T-cell (primary cell): ENCODE results near the gene FNBP1L. TPM values are rescaled to one million over a fixed set of nuclear protein-coding genes. Genes with fewer than 3 reads are reported as not detected.
"Not testable (repeated sequence)": the region's sequence is repeated elsewhere in the genome, so short reads cannot be mapped to it uniquely, and the experiment has no call there.

Source experiments
- ATAC-seq, 4 experiments: fragments of 200-7000 bp in 3 of 4; fragments of 150-1000 bp in 1 of 4; cut with Tn5 transposase; replicated peaks in 1 of 4; 1 replicate in 3 of 4; 2 replicates in 1 of 4; pipeline ENCODE4 v1.10.0; 2021; ENCODE audit warnings: moderate library complexity in 3 of 4, mild to moderate bottlenecking in 2 of 4, moderate number of reproducible peaks in 1 of 4
- CTCF ChIA-PET, 2 donors: fragments of 300-600 bp; sonication (Branson Sonifier 250); formaldehyde crosslinking; loops; one replicate each; lab custom pipeline; 2022; ENCODE audit warnings: antibody characterized with exemption in 2 of 2; lab: Charles Lee
- POLR2A ChIA-PET, 2 donors: fragments of 300-600 bp; sonication (Branson Sonifier 250); formaldehyde crosslinking; loops; one replicate each; lab custom pipeline; 2022; ENCODE audit warnings: antibody characterized with exemption in 2 of 2; lab: Charles Lee
- DNase-seq, 35 experiments: peaks; one replicate each; pipeline versions ENCODE4 v3.0.0 to v3.0.0-alpha.2; 2013 to 2023
- H3K27ac ChIP-seq: one replicate; pipeline ENCODE4 v1.5.1; 2013; ENCODE audit warnings: low read length
- H3K27me3 ChIP-seq, 2 experiments: replicated peaks in 1 of 2; 1 replicate in 1 of 2; 2 replicates in 1 of 2; pipeline versions ENCODE4 v1.6.1 to v1.7.0; 2013; ENCODE audit warnings: low read length in 1 of 2, mixed read lengths in 1 of 2; ENCODE audit not compliant: control insufficient read depth in 2 of 2, insufficient read depth in 2 of 2; ENCODE audit errors: extremely low read depth in 1 of 2
- H3K36me3 ChIP-seq, 2 donors: 1 replicate in 1 of 2; 2 replicates in 1 of 2; pipeline versions ENCODE4 v1.6.1 to v1.7.0; 2013; ENCODE audit warnings: low read length in 1 of 2; ENCODE audit not compliant: control insufficient read depth in 2 of 2, insufficient read depth in 1 of 2; ENCODE audit errors: extremely low read depth in 1 of 2
- H3K4me1 ChIP-seq, 2 experiments: 1 replicate in 1 of 2; 2 replicates in 1 of 2; pipeline versions ENCODE4 v1.6.1 to v1.7.0; 2013; ENCODE audit warnings: low read length in 2 of 2, mixed read lengths in 1 of 2; ENCODE audit not compliant: insufficient read depth in 2 of 2, control insufficient read depth in 1 of 2; ENCODE audit errors: extremely low read depth in 1 of 2
- H3K4me3 ChIP-seq, 2 donors: 1 replicate in 1 of 2; 2 replicates in 1 of 2; pipeline versions ENCODE4 v1.5.1 to v1.7.0; 2013; ENCODE audit warnings: mild to moderate bottlenecking in 2 of 2, low read length in 1 of 2, moderate library complexity in 1 of 2; ENCODE audit not compliant: control insufficient read depth in 1 of 2; ENCODE audit errors: extremely low read depth in 1 of 2
- H3K9me3 ChIP-seq: 2 replicates; pipeline ENCODE4 v1.7.0; 2013
- H3K27ac Mint-ChIP-seq, 2 donors: one replicate each; pipeline ENCODE4 v1.8.0; 2020 to 2021; ENCODE audit warnings: mild to moderate bottlenecking in 2 of 2, mixed read lengths in 2 of 2
- H3K27me3 Mint-ChIP-seq, 2 donors: one replicate each; pipeline ENCODE4 v1.8.0; 2021 to 2022; ENCODE audit warnings: mixed read lengths in 2 of 2
- H3K36me3 Mint-ChIP-seq: one replicate; pipeline ENCODE4 v1.8.0; 2021; ENCODE audit warnings: mixed read lengths
- H3K4me1 Mint-ChIP-seq, 3 donors: one replicate each; pipeline ENCODE4 v1.8.0; 2020 to 2022; ENCODE audit warnings: mixed read lengths in 3 of 3, mild to moderate bottlenecking in 1 of 3
- H3K4me3 Mint-ChIP-seq, 3 donors: one replicate each; pipeline ENCODE4 v1.8.0; 2020 to 2022; ENCODE audit warnings: mild to moderate bottlenecking in 3 of 3, mixed read lengths in 3 of 3, moderate library complexity in 3 of 3
- H3K9me3 Mint-ChIP-seq, 3 donors: one replicate each; pipeline ENCODE4 v1.8.0; 2020 to 2022; ENCODE audit warnings: mixed read lengths in 3 of 3
- WGBS: methylation state at CpG from one replicate; pipeline ENCODE4 v1.1.5; 2013; ENCODE audit warnings: missing lambda C conversion rate; ENCODE audit not compliant: insufficient coverage; 5-methylcytosine and 5-hydroxymethylcytosine counted together
- total RNA-seq, 35 experiments: library from RNA in 6 of 35; stranded (reverse) in 6 of 35; fragments of 120-200 nt in 1 of 35; gene quantifications; one replicate each; pipeline versions ENCODE4 v1.2.1 to v1.2.4 and lab custom pipeline; 2013 to 2026

FNBP1L gene
- total RNA-seq, 5 donors from 2014 or later (not counting 1 experiment from before 2014, with no cell fraction given): 1.2 to 3.2 (median 1.6) TPM

DNA sequence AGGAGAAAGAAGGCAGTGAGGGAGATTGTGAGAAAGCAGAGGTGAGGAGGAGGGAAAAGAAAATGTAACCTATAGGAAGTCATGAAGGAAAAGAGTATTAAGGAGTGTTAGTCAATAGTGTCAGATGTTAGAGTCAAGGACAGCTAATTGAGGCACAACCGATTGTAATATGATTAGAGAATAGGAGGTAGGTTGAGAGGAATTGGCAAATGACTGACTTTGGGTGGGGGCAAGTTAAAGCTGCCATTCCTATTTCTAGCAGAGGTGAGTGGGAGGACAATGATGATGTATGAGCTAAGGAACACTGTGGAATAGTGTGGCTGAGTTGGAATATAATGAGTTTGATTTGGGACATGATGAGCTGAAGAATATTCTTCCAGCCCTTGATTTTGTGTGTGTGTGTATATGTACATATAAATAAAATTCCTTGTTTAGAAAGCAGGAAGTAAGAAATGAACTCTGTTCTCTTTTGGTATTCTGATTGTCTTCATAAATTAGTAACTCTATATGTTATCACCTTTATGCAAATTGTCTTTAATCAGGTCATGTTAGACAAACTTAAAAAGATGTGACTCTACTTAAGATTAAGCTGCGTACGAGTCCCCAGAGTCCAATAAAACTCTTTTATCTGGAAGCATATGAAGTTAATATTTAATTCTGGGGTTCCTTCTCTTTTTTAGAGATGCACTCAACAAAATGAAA is 98.4 kb downstream of the FNBP1L start:
- ATAC-seq (no peak), DNase-seq (no peak)
- no peak overlapping the region for H3K27ac ChIP-seq
- Mint-ChIP-seq H3K27ac (no peak overlapping the region), H3K36me3 (peaks cover 3% of the 10 kb centered on the region), H3K27me3 (no peaks in the 10 kb centered on the region), H3K9me3 (no peaks in the 10 kb centered on the region), H3K4me1 (no peaks in the 10 kb centered on the region), H3K4me3 (no peak overlapping the region)
- POLR2A ChIA-PET: no interaction called here
- WGBS: 85% methylated on average over 1 of the region's 3 CpGs
- no peaks in the 10 kb centered on the region for H3K9me3 ChIP-seq
- CTCF ChIA-PET: interaction anchor here (0.5 to 0.6 kb wide), 2 partner anchors 445 to 565 kb away, joined by 3 to 6 read pairs; no protein-coding TSS in a partner anchor
- no peaks in the 10 kb centered on the region for H3K36me3 ChIP-seq
- no peaks in the 10 kb centered on the region for H3K27me3 ChIP-seq
- H3K4me3 ChIP-seq: no peak overlapping the region
- H3K4me1 ChIP-seq: no peaks in the 10 kb centered on the region

DNA sequence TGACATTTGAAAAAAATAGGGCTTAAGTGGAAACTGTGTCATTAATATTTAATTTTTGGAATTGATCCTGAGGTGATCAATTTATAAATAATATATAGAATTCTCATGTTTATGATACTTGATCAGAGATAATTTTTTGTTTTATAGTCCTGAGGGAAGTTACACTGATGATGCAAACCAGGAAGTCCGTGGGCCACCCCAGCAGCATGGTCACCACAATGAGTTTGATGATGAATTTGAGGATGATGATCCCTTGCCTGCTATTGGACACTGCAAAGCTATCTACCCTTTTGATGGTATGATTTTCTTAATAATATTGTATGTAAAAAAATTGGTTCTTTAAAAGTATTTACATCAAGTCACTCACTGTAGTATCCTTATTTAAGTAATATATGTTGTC is 101.2 kb downstream of the FNBP1L start:
- Histone ChIP-seq H3K27ac (no peak overlapping the region), H3K27me3 (no peaks in the 10 kb centered on the region), H3K4me1 (no peaks in the 10 kb centered on the region), H3K36me3 (no peaks in the 10 kb centered on the region), H3K9me3 (no peaks in the 10 kb centered on the region), H3K4me3 (no peak overlapping the region)
- DNase-seq: no peak
- no peak overlapping the region for H3K27ac Mint-ChIP-seq
- ATAC-seq: no peak
- no peaks in the 10 kb centered on the region for H3K9me3 Mint-ChIP-seq
- H3K36me3 Mint-ChIP-seq: peaks cover 3% of the 10 kb centered on the region
- peaks cover 0 to 3% of the 10 kb centered on the region in 2 donors for H3K27me3 Mint-ChIP-seq
- 63% methylated on average over 1 of the region's 1 CpG for WGBS
- peaks cover 0 to 14% (median 7%) of the 10 kb centered on the region in 3 donors for H3K4me1 Mint-ChIP-seq
- CTCF ChIA-PET: interaction anchor here in 1 of 2 donors (0.6 kb wide), 1 partner anchor 103 kb away, joined by 8 read pairs; no protein-coding TSS in a partner anchor
- POLR2A ChIA-PET: no interaction called here
- no peak overlapping the region for H3K4me3 Mint-ChIP-seq

DNA sequence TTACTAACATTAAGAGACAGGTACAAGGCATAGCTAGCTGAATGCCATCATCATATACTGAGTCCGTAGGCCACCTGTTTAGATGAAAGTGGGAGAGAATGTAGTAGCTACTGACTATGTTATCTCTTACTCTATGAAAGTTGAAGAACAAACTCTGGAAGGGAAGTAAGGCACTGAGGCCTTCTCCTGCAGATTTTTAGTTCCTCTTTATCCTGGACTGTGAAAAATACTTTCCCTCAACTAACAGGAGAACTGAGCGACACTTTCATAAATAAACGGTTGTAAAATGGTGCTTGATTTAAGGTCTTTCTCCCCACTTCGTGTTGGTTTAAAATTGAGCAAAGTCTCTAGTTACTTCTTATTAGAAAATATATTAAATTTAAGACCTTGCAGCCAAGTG is 101.9 kb downstream of the FNBP1L start:
- no peaks in the 10 kb centered on the region for H3K9me3 Mint-ChIP-seq
- H3K4me3 ChIP-seq: no peak overlapping the region
- no peaks in the 10 kb centered on the region for H3K27me3 ChIP-seq
- CTCF ChIA-PET: interaction anchor here in 1 of 2 donors (0.6 kb wide), 1 partner anchor 104 kb away, joined by 8 read pairs; no protein-coding TSS in a partner anchor
- peaks cover 3 to 21% (median 13%) of the 10 kb centered on the region in 3 donors for H3K4me1 Mint-ChIP-seq
- H3K4me3 Mint-ChIP-seq: no peak overlapping the region
- peaks cover 0 to 3% of the 10 kb centered on the region in 2 donors for H3K27me3 Mint-ChIP-seq
- H3K4me1 ChIP-seq: peaks cover 0 to 3% of the 10 kb centered on the region in 2 experiments
- peaks cover 3% of the 10 kb centered on the region for H3K36me3 Mint-ChIP-seq
- H3K27ac ChIP-seq: no peak overlapping the region
- no CpG with 5 or more reads among the region's 4 CpGs for WGBS
- DNase-seq (no peak), ATAC-seq (no peak)
- POLR2A ChIA-PET: no interaction called here
- no peaks in the 10 kb centered on the region for H3K36me3 ChIP-seq
- H3K9me3 ChIP-seq: no peaks in the 10 kb centered on the region
- no peak overlapping the region for H3K27ac Mint-ChIP-seq

DNA sequence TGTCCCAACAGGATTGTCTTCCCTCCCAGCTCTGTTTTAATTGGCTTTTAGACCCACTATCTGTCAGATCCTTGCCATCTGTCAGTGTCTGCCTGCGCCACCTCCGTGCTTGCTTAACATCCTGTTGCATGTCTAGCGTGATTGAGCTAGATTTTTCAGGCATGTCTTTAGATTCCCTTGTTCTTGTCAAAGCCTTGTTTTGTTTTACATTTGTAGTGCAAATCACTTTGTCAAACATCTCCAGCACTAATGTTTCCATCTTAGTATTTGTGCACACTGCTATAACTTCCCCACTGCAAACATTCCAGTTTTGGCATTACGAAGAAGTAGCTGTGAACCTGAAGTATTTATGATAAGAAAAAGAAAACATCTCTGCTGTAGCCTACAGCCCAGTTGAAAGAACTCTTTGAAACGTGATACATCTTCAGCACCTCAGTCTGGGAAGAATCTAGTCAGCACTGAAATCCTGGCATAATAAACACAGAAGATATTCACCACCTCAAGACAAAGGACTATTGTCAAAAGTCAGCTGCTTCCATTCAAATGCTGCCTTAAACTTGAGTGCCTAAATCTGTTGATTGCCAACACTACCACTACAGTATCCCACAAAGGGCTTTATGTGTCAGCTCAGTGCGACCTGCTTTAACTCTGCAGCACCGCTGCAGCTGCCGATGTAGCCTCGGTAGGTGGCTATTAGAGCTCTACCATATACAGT is 105.0 kb downstream of the FNBP1L start:
- Mint-ChIP-seq H3K4me3 (no peak overlapping the region), H3K4me1 (peaks cover 10 to 28% (median 19%) of the 10 kb centered on the region in 3 donors), H3K27me3 (peaks cover 0 to 3% of the 10 kb centered on the region in 2 donors), H3K9me3 (no peaks in the 10 kb centered on the region), H3K27ac (no peak overlapping the region), H3K36me3 (peaks cover 3% of the 10 kb centered on the region)
- Histone ChIP-seq H3K27ac (no peak overlapping the region), H3K9me3 (no peaks in the 10 kb centered on the region), H3K4me3 (no peak overlapping the region), H3K27me3 (no peaks in the 10 kb centered on the region), H3K36me3 (no peaks in the 10 kb centered on the region), H3K4me1 (peaks cover 0 to 10% of the 10 kb centered on the region in 2 experiments)
- 66% methylated on average over 4 of the region's 9 CpGs for WGBS
- no peak for DNase-seq
- ChIA-PET POLR2A (interaction anchor here in 1 of 2 donors (0.7 kb wide), 1 partner anchor 217 kb away, joined by 3 read pairs; no protein-coding TSS in a partner anchor), CTCF (no interaction called here)
- ATAC-seq: no peak

DNA sequence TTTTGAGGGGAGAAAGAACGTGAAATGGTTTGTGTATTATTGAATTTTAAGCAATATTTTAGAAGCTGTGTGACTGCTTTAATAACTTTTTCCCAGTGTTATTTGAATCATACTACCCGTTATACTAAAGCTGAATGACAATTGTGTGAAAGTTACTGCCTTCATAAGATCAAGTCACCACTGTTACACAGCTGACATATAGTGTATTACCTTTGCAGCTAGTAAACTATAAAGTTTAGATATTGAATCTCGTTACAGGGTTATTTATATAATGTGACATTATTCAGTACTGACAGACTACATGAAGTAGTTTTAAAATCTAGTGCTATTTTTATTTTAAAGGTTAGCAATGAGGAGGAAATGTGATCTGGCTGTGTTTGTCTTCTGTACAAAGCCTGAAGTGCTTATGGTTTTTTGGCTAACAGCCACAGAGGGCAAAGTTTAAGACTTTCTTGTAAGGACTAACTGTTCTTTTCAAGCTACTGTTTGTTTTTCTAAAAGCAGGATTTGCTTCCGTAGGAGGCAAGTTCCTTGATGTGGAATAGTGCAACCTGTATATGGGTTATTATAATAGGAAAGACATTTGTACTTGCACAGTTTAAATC is 106.1 kb downstream of the FNBP1L start:
- H3K4me3 ChIP-seq, H3K4me3 Mint-ChIP-seq, H3K27ac ChIP-seq, H3K36me3 ChIP-seq, H3K36me3 Mint-ChIP-seq, H3K4me1 ChIP-seq, CTCF ChIA-PET, H3K9me3 Mint-ChIP-seq, H3K27ac Mint-ChIP-seq, H3K27me3 ChIP-seq, H3K9me3 ChIP-seq, ATAC-seq, POLR2A ChIA-PET, H3K27me3 Mint-ChIP-seq, DNase-seq: not testable (repeated sequence)
- no CpG with 5 or more reads among the region's 4 CpGs for WGBS
- peaks cover 10 to 28% (median 19%) of the 10 kb centered on the region in 3 donors for H3K4me1 Mint-ChIP-seq
